Type B pancreatic cell (in vitro differentiated cells): Measurements from ENCODE around the gene SERPINE2. TPM values are rescaled to one million over a fixed set of nuclear protein-coding genes. Genes with fewer than 3 reads are reported as not detected.
A peak's percentile ranks its signal among the peaks of the same experiment; 100 is the strongest.

ENCODE experiments used
- DNase-seq: peaks from one replicate; pipeline ENCODE4 v3.0.0; 2021; ENCODE audit warnings: mixed read lengths; ENCODE audit not compliant: unreplicated experiment; ENCODE audit errors: extremely low spot score
- H3K27ac Mint-ChIP-seq: 2 replicates; pipeline ENCODE4 v1.8.0; 2021; ENCODE audit warnings: mild to moderate bottlenecking, mixed read lengths
- H3K27me3 Mint-ChIP-seq: 2 replicates; pipeline ENCODE4 v1.8.0; 2021; ENCODE audit warnings: mixed read lengths
- H3K36me3 Mint-ChIP-seq: 2 replicates; pipeline ENCODE4 v1.8.0; 2021; ENCODE audit warnings: mixed read lengths
- H3K4me1 Mint-ChIP-seq: one replicate; pipeline ENCODE4 v1.8.0; 2021; ENCODE audit warnings: mixed read lengths; ENCODE audit not compliant: unreplicated experiment
- H3K4me3 Mint-ChIP-seq: 2 replicates; pipeline ENCODE4 v1.8.0; 2021; ENCODE audit warnings: mild to moderate bottlenecking, mixed read lengths
- H3K9me3 Mint-ChIP-seq: 2 replicates; pipeline ENCODE4 v1.8.0; 2021; ENCODE audit warnings: mixed read lengths
- long read RNA-seq: library from polyadenylated mRNA; unstranded; transcript quantifications from one replicate; pipeline ENCODE4 v2.0.0, GENCODE V29; 2020
- total RNA-seq: library from RNA; stranded (reverse); gene quantifications from 2 replicates; pipeline ENCODE4 v1.2.1, GENCODE V29; 2021; ENCODE audit warnings: low replicate concordance
- TF ChIP-seq, protein P1 (sequence below): fragments of 200-600 bp; sonication (generic); conservative IDR thresholded peaks from 2 replicates; pipeline ENCODE4 v1.5.0; 2021; ENCODE audit warnings: antibody characterized with exemption, mild to moderate bottlenecking

The SERPINE2 gene, protein sequence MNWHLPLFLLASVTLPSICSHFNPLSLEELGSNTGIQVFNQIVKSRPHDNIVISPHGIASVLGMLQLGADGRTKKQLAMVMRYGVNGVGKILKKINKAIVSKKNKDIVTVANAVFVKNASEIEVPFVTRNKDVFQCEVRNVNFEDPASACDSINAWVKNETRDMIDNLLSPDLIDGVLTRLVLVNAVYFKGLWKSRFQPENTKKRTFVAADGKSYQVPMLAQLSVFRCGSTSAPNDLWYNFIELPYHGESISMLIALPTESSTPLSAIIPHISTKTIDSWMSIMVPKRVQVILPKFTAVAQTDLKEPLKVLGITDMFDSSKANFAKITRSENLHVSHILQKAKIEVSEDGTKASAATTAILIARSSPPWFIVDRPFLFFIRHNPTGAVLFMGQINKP
- total RNA-seq: 23.0 and 37.4 TPM in 2 replicates
- long read RNA-seq, transcript SERPINE2-201 (9 exons, 2,195 nt): minor isoform, 16 of 106 reads
- long read RNA-seq, transcript SERPINE2-209 (5 exons, 680 nt): minor isoform, 5 of 106 reads
- long read RNA-seq, transcript SERPINE2-202 (9 exons, 2,161 nt): major isoform, 77 of 106 reads
- long read RNA-seq, partial matches to known transcripts: 7 of 106 reads
- long read RNA-seq, other reads (novel, unspliced or antisense): 1 of 106 reads

DNA sequence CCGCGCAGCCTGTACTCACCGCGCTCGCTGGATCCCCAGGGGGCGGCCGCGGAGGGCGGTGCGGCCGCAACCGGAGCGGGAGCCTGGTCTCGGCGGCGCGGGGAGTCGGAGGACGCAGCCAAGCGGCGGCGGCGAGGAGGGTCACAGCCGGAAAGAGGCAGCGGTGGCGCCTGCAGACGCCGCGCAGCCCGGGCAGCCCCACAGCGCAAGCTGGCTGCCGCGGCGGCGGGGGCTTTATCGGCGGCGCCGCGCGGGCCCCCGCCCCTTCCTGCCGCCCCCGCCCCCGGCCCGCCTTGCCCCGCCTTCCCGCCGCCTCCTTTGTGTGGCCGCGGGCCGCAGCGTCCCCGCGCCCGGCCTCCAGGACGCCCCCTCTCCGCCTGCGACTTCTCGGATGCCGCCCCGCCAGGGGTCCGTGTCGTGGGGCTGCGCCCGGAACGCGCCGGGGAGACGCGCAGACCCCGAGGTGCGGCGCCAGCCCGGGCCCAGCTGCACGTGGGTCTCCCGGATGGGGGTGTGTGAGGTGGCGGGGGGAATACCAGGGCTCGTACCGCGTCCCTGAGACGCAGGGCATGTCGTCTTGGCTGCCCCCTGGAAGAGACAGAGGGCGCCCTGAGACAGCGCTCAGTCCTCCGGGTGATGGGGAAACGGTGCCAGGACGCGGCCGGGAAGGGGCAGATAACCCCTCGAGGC lies at the start of gene SERPINE2:
Gene SERPINE2 (minus strand): TSS at position 207 of the 690 bp plus-strand sequence. CDS start 37,386 bp downstream, outside the sequence.
- Mint-ChIP-seq H3K9me3 (no peaks in the 10 kb centered on the region), H3K36me3 (peaks cover under 1% of the 10 kb centered on the region), H3K27ac (peak within 1 kb of the TSS; percentile 9), H3K27me3 (peaks cover 78% of the 10 kb centered on the region), H3K4me3 (peak within 1 kb of the TSS; percentile 95), H3K4me1 (peaks cover 15% of the 10 kb centered on the region)
- DNase-seq: peak; percentile 72
- TF ChIP-seq, protein P1, sequence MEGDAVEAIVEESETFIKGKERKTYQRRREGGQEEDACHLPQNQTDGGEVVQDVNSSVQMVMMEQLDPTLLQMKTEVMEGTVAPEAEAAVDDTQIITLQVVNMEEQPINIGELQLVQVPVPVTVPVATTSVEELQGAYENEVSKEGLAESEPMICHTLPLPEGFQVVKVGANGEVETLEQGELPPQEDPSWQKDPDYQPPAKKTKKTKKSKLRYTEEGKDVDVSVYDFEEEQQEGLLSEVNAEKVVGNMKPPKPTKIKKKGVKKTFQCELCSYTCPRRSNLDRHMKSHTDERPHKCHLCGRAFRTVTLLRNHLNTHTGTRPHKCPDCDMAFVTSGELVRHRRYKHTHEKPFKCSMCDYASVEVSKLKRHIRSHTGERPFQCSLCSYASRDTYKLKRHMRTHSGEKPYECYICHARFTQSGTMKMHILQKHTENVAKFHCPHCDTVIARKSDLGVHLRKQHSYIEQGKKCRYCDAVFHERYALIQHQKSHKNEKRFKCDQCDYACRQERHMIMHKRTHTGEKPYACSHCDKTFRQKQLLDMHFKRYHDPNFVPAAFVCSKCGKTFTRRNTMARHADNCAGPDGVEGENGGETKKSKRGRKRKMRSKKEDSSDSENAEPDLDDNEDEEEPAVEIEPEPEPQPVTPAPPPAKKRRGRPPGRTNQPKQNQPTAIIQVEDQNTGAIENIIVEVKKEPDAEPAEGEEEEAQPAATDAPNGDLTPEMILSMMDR: peak; percentile 27

DNA sequence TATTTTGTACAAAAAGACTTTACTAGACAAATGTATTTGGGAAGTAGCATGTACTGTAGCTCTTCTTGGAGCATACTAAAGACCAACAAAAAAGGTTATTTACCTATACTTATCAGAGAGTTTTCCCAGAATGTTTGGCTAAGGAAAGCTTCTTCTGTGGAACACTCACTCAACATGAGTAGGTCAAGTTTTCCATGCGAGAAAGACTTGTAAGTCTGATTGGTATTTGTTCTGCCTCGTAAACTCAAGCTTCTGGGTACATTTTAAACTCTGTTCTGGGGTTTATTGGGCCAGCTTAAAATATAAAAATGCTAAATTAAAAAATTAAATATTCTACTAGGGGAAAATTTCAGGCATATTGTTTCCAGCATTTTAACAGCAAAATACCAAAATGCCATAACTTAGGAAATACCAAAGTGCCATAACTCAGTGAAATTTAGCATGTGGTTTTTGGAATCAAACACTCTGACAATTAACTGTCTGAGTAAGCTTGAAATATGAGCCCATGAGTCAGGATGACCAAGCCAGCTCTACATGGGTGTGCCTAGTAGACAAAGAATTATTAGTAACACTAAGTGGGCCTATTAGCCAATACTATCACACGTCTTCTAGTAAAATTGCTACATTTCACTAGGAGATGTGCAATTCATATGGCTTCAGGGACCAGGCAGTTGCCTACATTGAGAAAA lies 47.3 kb upstream of the SERPINE2 start:
- Mint-ChIP-seq H3K27ac (no peak overlapping the region), H3K4me1 (peaks cover 5% of the 10 kb centered on the region), H3K27me3 (peaks cover 4% of the 10 kb centered on the region), H3K9me3 (no peaks in the 10 kb centered on the region), H3K36me3 (no peaks in the 10 kb centered on the region), H3K4me3 (no peak overlapping the region)
- DNase-seq: no peak
- TF ChIP-seq, protein P1: no peak

DNA sequence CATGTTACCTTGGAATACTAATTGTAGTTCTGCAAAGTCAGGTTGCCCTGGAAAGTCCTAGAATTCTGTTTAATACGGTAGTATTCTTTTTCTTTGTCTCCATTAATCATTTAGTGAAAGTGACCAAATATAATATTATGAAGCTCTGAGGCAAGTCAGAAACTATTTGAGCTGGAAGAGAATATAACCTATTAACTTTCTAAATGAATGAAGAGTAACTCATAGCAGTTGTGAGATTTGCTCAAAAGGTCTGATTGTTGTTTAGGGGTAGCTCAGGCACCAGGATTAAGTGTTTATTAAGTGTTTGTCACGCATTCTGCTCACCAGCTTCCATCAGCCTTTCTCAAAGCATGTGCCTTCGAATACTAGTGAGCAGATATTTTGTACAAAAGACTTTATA lies 46.7 kb upstream of the SERPINE2 start:
- no peak overlapping the region for H3K4me3 Mint-ChIP-seq
- no peaks in the 10 kb centered on the region for H3K9me3 Mint-ChIP-seq
- peaks cover 5% of the 10 kb centered on the region for H3K4me1 Mint-ChIP-seq
- no peak overlapping the region for H3K27ac Mint-ChIP-seq
- no peaks in the 10 kb centered on the region for H3K36me3 Mint-ChIP-seq
- TF ChIP-seq, protein P1: no peak
- peaks cover 4% of the 10 kb centered on the region for H3K27me3 Mint-ChIP-seq
- no peak for DNase-seq

DNA sequence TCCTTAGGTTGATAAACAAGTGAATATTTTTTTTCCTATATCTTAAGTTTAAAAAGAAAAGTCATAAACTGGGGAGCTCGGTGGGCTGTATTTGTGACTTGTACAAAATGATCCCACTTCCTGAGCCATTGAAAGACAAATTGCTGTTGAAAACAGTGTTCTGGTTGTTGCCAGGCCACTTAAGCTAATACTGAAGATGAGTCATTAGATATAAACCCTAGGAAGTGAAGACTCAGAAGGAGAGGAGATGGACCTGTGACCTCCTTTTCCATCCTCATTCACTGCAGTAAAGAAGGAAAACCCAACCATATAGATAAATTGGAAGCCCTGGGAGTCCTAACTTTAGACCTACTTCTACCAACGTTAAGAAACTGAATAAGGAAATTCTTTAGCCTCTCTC lies 46.2 kb upstream of the SERPINE2 start:
- H3K27ac Mint-ChIP-seq: no peak overlapping the region
- no peak overlapping the region for H3K4me3 Mint-ChIP-seq
- H3K27me3 Mint-ChIP-seq: peaks cover 4% of the 10 kb centered on the region
- TF ChIP-seq, protein P1: no peak
- no peaks in the 10 kb centered on the region for H3K36me3 Mint-ChIP-seq
- DNase-seq: no peak
- no peaks in the 10 kb centered on the region for H3K9me3 Mint-ChIP-seq
- peaks cover 5% of the 10 kb centered on the region for H3K4me1 Mint-ChIP-seq

DNA sequence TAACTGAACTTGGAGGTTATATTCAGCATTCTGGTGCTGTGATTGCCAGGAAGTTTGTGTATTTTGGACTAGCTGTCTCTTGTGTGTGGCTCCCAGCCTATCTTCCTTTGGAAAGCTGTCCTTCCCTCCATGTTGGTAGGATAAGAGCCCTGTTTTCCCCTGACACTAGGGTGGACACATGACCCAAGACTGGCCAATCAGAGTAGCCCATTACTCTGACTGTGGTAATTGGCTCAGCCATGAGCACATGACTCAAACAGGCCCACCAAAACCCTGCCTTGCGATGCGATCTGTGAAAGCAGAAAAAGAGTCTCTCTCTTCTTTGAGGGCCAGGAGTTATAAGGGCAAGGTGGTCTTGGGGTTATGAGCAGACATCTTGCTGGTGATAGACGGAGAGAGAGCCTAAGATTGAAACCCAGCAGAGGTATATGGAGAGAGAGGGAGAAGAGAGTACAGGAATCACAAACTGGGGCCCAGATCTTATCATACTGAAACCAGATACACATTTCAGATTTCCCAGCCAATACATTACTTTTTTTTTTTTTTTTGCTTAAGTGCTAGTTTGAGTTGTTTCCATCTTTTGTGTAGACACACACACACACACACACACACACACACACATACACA lies 45.3 kb upstream of the SERPINE2 start:
- Mint-ChIP-seq H3K27ac (no peak overlapping the region), H3K27me3 (peaks cover 4% of the 10 kb centered on the region), H3K4me3 (peak overlapping the region; percentile 12), H3K9me3 (peaks cover 4% of the 10 kb centered on the region), H3K4me1 (peaks cover 5% of the 10 kb centered on the region), H3K36me3 (no peaks in the 10 kb centered on the region)
- no peak for DNase-seq
- TF ChIP-seq, protein P1: no peak
